Endothelial cell of umbilical vein (primary cell): ENCODE data around the gene IRX3. TPM values are rescaled to one million over a fixed set of nuclear protein-coding genes. Genes with fewer than 3 reads are reported as not detected.

Experiments used
- BruUV-seq: library from RNA; stranded (reverse); fragments of 400-500 nt; replicated peaks from 2 replicates; lab custom pipeline; 2021; lab: Mats Ljungman, UMichigan
- CTCF ChIA-PET: fragments of 300-600, 350-600 bp; sonication (Branson Sonifier 250); formaldehyde crosslinking; loops from one replicate; lab custom pipeline; 2021; ENCODE audit warnings: antibody characterized with exemption, inconsistent platforms; lab: Charles Lee
- POLR2A ChIA-PET: fragments of 300-600, 350-600 bp; sonication (Branson Sonifier 250); formaldehyde crosslinking; loops from one replicate; lab custom pipeline; 2021; ENCODE audit warnings: antibody characterized with exemption, inconsistent platforms; lab: Charles Lee
- DNase-seq: peaks from one replicate; pipeline ENCODE4 v3.0.0-alpha.2; 2011; ENCODE audit warnings: low read depth, low spot score
- FAIRE-seq: peaks from 2 replicates; lab custom pipeline; 2011; peaks lifted over from hg19 to GRCh38; lab: Jason Lieb, UNC
- H2AFZ ChIP-seq: 2 replicates; pipeline ENCODE4 v1.6.0; 2012; ENCODE audit warnings: low read depth, low read length, control low read depth, inconsistent platforms
- H3K27ac ChIP-seq: 2 replicates; pipeline ENCODE4 v1.5.1; 2011; ENCODE audit warnings: low read depth, mild to moderate bottlenecking, control low read depth, low read length, moderate library complexity; ENCODE audit not compliant: insufficient read depth
- H3K27me3 ChIP-seq, 2 experiments: 2 replicates each; pipeline versions ENCODE4 v1.6.0 to v1.6.1; 2011; ENCODE audit warnings: low read length in 2 of 2, mixed read lengths in 1 of 2; ENCODE audit not compliant: control insufficient read depth in 2 of 2, insufficient read depth in 2 of 2
- H3K36me3 ChIP-seq, 2 experiments: 2 replicates in 1 of 2; 3 replicates in 1 of 2; pipeline ENCODE4 v1.5.1; 2011; ENCODE audit warnings: low read length in 2 of 2, mild to moderate bottlenecking in 1 of 2, moderate library complexity in 1 of 2; ENCODE audit not compliant: control insufficient read depth in 2 of 2, insufficient read depth in 2 of 2; ENCODE audit errors: extremely low read depth in 1 of 2
- H3K4me1 ChIP-seq: 3 replicates; pipeline ENCODE4 v1.5.1; 2011; ENCODE audit warnings: mild to moderate bottlenecking, low read length; ENCODE audit not compliant: control insufficient read depth, insufficient read depth; ENCODE audit errors: extremely low read depth
- H3K4me2 ChIP-seq: 2 replicates; pipeline ENCODE4 v1.6.1; 2011; ENCODE audit warnings: low read length, control low read depth, mixed read lengths; ENCODE audit not compliant: insufficient read depth
- H3K4me3 ChIP-seq, 3 experiments: fragments of 200-600 bp in 1 of 3; sonication (generic), shearing (Covaris generic) in 1 of 3; replicated peaks in 1 of 3; 2 replicates each; pipeline ENCODE4 v1.5.1; 2011 to 2016; ENCODE audit warnings: control low read depth in 3 of 3, low read length in 3 of 3, mild to moderate bottlenecking in 2 of 3, inconsistent platforms in 1 of 3, low read depth in 1 of 3, moderate library complexity in 1 of 3; ENCODE audit not compliant: insufficient read depth in 1 of 3
- H3K79me2 ChIP-seq: 2 replicates; pipeline ENCODE4 v1.6.0; 2012; ENCODE audit warnings: low read length, inconsistent platforms; ENCODE audit not compliant: control insufficient read depth, insufficient read depth
- H3K9ac ChIP-seq: replicated peaks from 2 replicates; pipeline ENCODE3; 2011; ENCODE audit warnings: low read length, control low read depth; ENCODE audit not compliant: insufficient read depth; ENCODE audit errors: extremely low read depth
- H3K9me1 ChIP-seq: replicated peaks from 3 replicates; pipeline ENCODE4 v1.6.0; 2011; ENCODE audit warnings: mild to moderate bottlenecking, low read length; ENCODE audit not compliant: control insufficient read depth, insufficient read depth; ENCODE audit errors: extremely low read depth
- H3K9me3 ChIP-seq: replicated peaks from 2 replicates; pipeline ENCODE4 v1.5.1; 2012; ENCODE audit warnings: low read length, inconsistent platforms; ENCODE audit not compliant: control insufficient read depth, insufficient read depth
- H4K20me1 ChIP-seq: replicated peaks from 2 replicates; pipeline ENCODE3; 2011; ENCODE audit warnings: mild to moderate bottlenecking, low read length; ENCODE audit not compliant: control insufficient read depth, insufficient read depth; ENCODE audit errors: extremely low read depth
- CTCF ChIP-seq, 2 donors: IDR thresholded peaks; 1 replicate in 1 of 2; 2 replicates in 1 of 2; pipeline ENCODE4 v1.5.1; 2011; ENCODE audit warnings: low read length in 2 of 2, mild to moderate bottlenecking in 2 of 2, moderate library complexity in 2 of 2, control low read depth in 1 of 2, inconsistent platforms in 1 of 2, low read depth in 1 of 2; ENCODE audit not compliant: insufficient read depth in 1 of 2; ENCODE audit errors: extremely low read depth in 1 of 2
- EZH2 ChIP-seq: IDR thresholded peaks from 2 replicates; pipeline ENCODE4 v1.6.1; 2012; ENCODE audit warnings: borderline replicate concordance, low read depth, mild to moderate bottlenecking, moderate library complexity, low read length, inconsistent platforms; ENCODE audit not compliant: severe bottlenecking
- GATA2 ChIP-seq: IDR thresholded peaks from 2 replicates; pipeline ENCODE4 v1.7.0; 2011; ENCODE audit warnings: low read depth, mild to moderate bottlenecking, moderate library complexity, mixed read lengths, low read length; ENCODE audit not compliant: insufficient read length, insufficient read depth
- MAX ChIP-seq: IDR thresholded peaks from 2 replicates; pipeline ENCODE4 v1.6.1; 2011; ENCODE audit not compliant: insufficient read depth, insufficient read length
- dilution Hi-C: fragments of 300-500 bp; cut with MboI; formaldehyde crosslinking; loops from one replicate; pipeline ENCODE4 v1.15.0; 2019; ENCODE audit warnings: low sequenced_read_pairs; ENCODE audit not compliant: extremely low pct_ligation_motif_present
- intact Hi-C: fragments of 100-400 bp; cut with micrococcal nuclease; formaldehyde crosslinking; loops from one replicate; pipeline ENCODE4 v1.10.0; 2022
- polyA plus RNA-seq, 4 experiments: library from polyadenylated mRNA; depleted of rRNA in 3 of 4; stranded (reverse) in 3 of 4; unstranded in 1 of 4; fragments of >200 nt; gene quantifications; 2 replicates each; pipeline versions ENCODE4 v1.2.1 to v1.2.3, GENCODE V29; 2011 to 2012; ENCODE audit warnings: missing spikeins in 1 of 4
- total RNA-seq: library from RNA; stranded (reverse); gene quantifications from 2 replicates; pipeline ENCODE4 v1.2.3, GENCODE V29; 2021

IRX3 gene
- total and polyA plus RNA-seq, 2 donors (not counting 3 experiments of a cell fraction or from before 2014, with no cell fraction given) = not detected

GRCh38 chr16:54285414-54286089, 1.0 kb downstream of the IRX3 start:
- no peak overlapping the region for H3K4me2 ChIP-seq
- H3K9me3 ChIP-seq = no peaks in the 10 kb centered on the region
- no peaks in the 10 kb centered on the region for H3K79me2 ChIP-seq
- H3K27me3 ChIP-seq = peaks cover 74 to 94% of the 10 kb centered on the region in 2 experiments
- H4K20me1 ChIP-seq = no peaks in the 10 kb centered on the region
- no peak overlapping the region for H3K4me3 ChIP-seq
- H3K9me1 ChIP-seq = no peaks in the 10 kb centered on the region
- no peaks in the 10 kb centered on the region for H3K36me3 ChIP-seq
- peaks cover 8% of the 10 kb centered on the region for H3K4me1 ChIP-seq
- dilution Hi-C loops = no loop called here
- DNase-seq = no peak
- BruUV-seq = no TSS peak
- CTCF ChIA-PET = interaction anchor here (1.7 to 2.0 kb wide), 2 partner anchors 543 to 736 kb away, joined by 4 to 6 read pairs; no protein-coding TSS in a partner anchor
- no peak for FAIRE-seq
- H3K27ac ChIP-seq = no peak overlapping the region
- TF ChIP-seq CTCF (IDR thresholded peaks at IDR 0.05; ENCODE audit: extremely low read depth in 1 of 2, insufficient read depth in 1 of 2, low read depth in 1 of 2, low read length in 2 of 2) = no peak
- TF ChIP-seq EZH2 = peak; percentile 65
- no peak for TF ChIP-seq GATA2
- no peak for TF ChIP-seq MAX
- no peak overlapping the region for H3K9ac ChIP-seq
- POLR2A ChIA-PET = interaction anchor here (0.6 kb wide), 1 partner anchor 29 kb away, joined by 3 read pairs; no protein-coding TSS in a partner anchor
- H2AFZ ChIP-seq = no peak overlapping the region
- intact Hi-C loops = loop anchor here (1.0 to 2.0 kb wide), 2 partner anchors 646 to 735 kb away; no protein-coding TSS in a partner anchor
